Cardiac fibroblast (primary cell): ENCODE measurements around the gene CDK5R2.
A peak's percentile ranks its signal among the peaks of the same experiment; 100 is the strongest.

Experiments used
- DNase-seq, 2 donors: peaks; one replicate each; pipeline versions ENCODE4 v3.0.0 to v3.0.0-alpha.2; 2010; ENCODE audit warnings: low read depth in 2 of 2
- H3K4me3 ChIP-seq, 2 donors: replicated peaks in 1 of 2; 1 replicate in 1 of 2; 2 replicates in 1 of 2; pipeline ENCODE4 v1.5.1; 2011; ENCODE audit warnings: low read depth in 2 of 2, low read length in 2 of 2, mild to moderate bottlenecking in 2 of 2, moderate library complexity in 1 of 2
- TF ChIP-seq, protein P1 (sequence below): IDR thresholded peaks from one replicate; pipeline ENCODE4 v1.5.1; 2011; ENCODE audit warnings: low read depth, mild to moderate bottlenecking, low read length, inconsistent platforms

The CDK5R2 gene

DNA sequence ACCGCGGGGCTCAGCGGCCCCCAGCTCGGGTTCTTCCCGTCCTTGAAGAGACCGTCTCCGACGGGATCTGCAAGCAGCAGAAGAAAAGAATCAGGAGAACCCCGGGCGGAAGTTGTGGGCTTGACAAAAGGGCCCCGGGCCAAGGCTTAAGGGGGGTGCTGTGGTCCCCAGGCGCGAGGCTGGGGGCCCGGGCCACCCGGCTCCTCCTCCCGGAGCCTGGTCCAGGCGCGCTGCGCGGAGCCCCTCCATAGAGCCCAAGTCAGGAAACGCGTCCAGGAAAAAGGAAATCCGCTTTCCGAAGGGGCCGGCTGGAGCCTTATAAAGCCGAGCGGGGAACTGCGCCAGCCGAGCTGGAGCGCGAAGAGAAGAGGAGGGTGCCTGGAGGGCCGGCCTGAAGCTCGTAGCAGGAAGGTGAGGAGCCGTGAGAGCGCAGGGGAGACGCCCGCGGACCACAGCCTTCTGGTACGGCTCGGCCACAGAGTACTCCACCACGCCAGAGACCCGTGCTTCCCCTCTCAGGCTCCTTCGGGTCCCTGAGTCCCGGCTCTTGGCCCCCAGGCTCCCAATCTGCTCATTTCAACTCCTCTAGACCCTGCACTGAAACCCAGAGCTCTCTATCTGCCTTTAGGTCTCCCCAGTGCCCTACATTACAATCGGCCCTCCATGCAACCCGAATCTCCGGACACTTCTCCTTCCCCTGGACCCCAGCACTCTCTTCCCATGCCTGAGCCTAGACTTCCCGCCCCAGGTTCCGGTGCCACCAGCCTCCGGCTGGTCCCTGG lies 25.0 kb downstream of the CDK5R2 start:
- peak in 1 of 2 donors; percentile 53 for DNase-seq
- TF ChIP-seq, protein P1, sequence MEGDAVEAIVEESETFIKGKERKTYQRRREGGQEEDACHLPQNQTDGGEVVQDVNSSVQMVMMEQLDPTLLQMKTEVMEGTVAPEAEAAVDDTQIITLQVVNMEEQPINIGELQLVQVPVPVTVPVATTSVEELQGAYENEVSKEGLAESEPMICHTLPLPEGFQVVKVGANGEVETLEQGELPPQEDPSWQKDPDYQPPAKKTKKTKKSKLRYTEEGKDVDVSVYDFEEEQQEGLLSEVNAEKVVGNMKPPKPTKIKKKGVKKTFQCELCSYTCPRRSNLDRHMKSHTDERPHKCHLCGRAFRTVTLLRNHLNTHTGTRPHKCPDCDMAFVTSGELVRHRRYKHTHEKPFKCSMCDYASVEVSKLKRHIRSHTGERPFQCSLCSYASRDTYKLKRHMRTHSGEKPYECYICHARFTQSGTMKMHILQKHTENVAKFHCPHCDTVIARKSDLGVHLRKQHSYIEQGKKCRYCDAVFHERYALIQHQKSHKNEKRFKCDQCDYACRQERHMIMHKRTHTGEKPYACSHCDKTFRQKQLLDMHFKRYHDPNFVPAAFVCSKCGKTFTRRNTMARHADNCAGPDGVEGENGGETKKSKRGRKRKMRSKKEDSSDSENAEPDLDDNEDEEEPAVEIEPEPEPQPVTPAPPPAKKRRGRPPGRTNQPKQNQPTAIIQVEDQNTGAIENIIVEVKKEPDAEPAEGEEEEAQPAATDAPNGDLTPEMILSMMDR: no peak
- H3K4me3 ChIP-seq: no peak overlapping the region

DNA sequence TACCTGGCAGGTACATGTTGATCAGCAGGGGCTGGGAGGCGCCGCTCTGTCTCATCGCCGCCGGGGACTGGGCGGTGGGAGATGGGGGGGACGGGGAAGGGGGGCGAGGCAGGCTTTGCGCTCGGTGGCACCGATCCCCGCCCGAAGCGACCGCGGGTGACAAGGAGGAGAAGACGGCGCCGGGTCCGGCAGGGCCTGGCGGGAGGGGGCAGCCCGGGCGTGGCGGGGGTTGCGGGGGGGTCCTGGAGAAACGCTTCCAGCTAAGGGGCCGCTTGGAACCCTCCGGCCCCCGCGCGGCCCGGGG lies 25.5 kb downstream of the CDK5R2 start, which contains the start of gene FEV:
TSS of gene FEV (minus strand) at position 164 of the 304 bp plus-strand sequence. CDS start at position 55, 109 bp downstream.
- TF ChIP-seq, protein P1: no peak
- no peak for DNase-seq
- no peak within 1 kb of the TSS for H3K4me3 ChIP-seq

DNA sequence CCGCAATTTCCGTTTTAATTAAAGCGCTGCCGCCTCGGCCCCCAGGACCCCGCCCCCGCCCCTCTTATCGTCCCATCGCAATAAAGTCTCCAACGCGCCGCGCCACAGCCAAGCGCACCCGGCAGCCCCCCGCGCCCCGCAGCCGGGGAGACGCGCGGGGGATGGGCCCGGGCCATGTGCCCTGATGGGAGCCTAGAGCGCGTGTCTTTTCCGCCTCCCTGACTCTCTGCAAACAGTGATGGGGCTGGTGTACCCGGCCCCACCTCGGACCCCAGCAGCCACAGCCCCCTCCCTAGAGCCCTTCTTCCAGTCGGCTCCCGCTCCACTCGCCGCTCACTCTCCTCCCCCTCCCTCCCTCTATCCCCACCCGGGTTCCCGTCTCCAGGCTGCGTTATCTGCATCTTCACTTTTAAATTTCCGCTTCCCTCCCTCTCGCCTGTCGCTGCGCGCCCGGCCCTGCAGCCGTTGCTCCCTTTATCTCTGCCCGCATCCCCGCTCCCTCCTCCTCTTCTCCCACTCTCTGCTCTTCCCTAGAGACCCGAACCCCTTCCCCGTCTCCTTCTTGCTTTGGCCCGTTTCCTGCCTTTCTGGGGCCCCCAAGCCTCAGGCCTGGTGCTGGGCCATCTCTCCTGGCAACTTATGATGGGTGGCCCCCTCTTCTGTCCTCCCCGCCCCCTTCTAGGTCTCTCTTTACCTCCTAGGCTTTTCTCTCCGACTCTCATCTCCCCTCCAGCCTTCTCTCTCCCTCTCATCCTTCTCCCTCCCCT lies 26.0 kb downstream of the CDK5R2 start:
- no peak for DNase-seq
- no peak overlapping the region for H3K4me3 ChIP-seq
- TF ChIP-seq, protein P1: no peak

DNA sequence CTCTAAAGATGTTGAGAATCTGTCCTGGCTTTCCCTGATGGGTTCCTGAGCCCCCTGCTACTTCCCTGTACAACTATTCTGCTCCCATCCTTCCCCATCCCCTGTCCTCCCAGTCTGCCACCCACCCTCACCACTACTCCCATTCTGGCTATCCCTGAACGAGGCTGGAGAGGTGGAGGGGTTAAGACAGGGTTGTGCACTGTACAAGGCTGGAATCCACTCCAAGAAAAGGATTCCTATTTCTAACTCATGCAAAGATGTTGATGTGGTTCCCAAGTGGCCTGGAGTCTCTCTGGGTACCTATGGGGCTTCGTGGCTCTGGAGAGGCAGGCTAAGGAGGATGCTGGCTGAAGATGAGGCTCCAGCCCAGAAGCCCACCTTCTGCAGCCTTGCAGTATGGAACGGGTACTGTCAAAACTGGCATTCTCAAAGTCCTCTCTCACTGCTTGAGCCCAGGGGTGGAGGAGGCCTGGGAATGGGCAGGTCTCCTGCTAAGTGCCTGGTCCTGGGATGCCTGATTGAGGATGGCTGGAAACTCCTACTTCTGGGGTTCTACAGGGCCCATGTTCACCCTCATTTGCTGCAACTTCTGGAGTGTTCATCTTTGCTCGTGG lies 26.8 kb downstream of the CDK5R2 start:
- no peak for DNase-seq
- H3K4me3 ChIP-seq: no peak overlapping the region
- TF ChIP-seq, protein P1: no peak

DNA sequence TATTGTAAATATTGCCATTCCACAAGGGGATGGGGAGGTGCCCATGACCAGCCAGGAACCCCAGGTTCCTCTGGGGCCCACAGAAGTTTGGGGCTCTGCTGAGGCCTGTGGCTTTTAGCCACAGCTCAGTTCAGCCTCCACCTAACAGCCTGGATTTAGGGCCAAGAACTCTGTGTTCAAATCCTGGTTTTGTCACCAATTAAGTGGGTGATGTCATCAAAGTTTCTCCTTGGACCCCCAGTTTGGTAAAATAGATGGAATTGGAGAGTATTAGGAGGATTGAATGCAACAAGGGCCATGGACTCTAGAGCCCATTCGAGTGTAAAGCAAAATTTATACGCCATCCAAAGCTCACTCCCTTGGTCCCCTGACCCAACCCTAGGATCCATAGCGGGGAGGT lies 28.7 kb downstream of the CDK5R2 start:
- TF ChIP-seq, protein P1: no peak
- H3K4me3 ChIP-seq: no peak overlapping the region
- DNase-seq: no peak

DNA sequence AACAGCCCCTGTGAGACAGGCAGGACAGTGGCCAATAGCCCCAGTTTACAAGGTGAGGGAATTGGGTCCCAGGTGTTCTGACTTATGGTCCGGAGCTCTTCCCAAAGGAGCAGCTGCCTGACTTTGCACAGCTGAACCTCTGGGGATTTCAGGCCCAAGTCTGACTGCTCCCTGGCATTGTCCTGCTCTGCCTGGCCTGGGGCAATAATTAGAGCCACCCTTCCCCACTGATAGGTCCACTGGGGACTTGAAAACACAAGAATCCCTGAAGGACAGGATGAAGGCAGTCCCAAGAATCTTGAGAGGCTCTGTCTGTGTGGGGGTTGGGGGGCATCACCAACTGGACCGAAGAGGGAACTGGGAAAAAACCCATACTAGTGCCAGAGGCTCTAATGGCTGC lies 29.2 kb downstream of the CDK5R2 start:
- TF ChIP-seq, protein P1: no peak
- no peak overlapping the region for H3K4me3 ChIP-seq
- no peak for DNase-seq
